H1 (cell line): ENCODE results near the gene PLXND1.
"Not testable (repeated sequence)": the region's sequence is repeated elsewhere in the genome, so short reads cannot be mapped to it uniquely, and the experiment has no call there.

Experiments
- POLR2A ChIP-seq, 2 experiments: IDR thresholded peaks; 1 replicate in 1 of 2; 2 replicates in 1 of 2; pipeline ENCODE4 v1.6.1; 2011; ENCODE audit warnings: low read depth in 2 of 2, low read length in 2 of 2, mild to moderate bottlenecking in 2 of 2; ENCODE audit errors: control extremely low read depth in 1 of 2
- POLR2AphosphoS5 ChIP-seq: IDR thresholded peaks from 2 replicates; pipeline ENCODE4 v1.6.1; 2011; ENCODE audit warnings: low read depth, low read length

DNA sequence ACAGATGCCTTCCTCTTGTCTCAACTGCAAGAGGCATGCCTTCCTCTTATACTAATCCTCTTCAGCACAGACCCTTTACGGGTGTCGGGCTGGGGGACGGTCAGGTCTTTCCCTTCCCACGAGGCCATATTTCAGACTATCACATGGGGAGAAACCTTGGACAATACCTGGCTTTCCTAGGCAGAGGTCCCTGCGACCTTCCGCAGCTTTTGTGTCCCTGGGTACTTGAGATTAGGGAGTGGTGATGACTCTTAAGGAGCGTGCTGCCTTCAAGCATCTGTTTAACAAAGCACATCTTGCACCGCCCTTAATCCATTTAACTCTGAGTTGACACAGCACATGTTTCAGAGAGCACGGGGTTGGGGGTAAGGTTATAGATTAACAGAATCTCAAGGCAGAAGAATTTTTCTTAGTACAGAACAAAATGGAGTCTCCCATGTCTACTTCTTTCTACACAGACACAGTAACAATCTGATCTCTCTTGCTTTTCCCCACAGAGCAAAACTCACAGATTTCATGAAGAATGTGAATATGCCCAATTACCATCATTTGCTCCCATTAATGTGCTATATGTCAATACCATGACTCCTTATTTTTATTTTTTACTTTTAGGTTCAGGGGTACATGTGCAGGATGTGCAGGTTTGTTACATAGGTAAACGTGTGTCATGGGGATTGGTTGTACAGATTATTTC, 35.2 kb upstream of the PLXND1 start:
- not testable (repeated sequence) for TF ChIP-seq POLR2AphosphoS5; POLR2A (IDR thresholded peaks at IDR 0.05; ENCODE audit: control extremely low read depth in 1 of 2, low read depth in 2 of 2, low read length in 2 of 2)
